B cell (primary cell): ENCODE results near the gene C1orf52. TPM values are rescaled to one million over a fixed set of nuclear protein-coding genes. Genes with fewer than 3 reads are reported as not detected.

ENCODE experiments used
- ATAC-seq: fragments of 200-7000 bp; cut with Tn5 transposase; one replicate; pipeline ENCODE4 v1.10.0; 2021; ENCODE audit warnings: low read depth, mild to moderate bottlenecking, moderate number of reproducible peaks, moderate library complexity
- CTCF ChIA-PET: fragments of 350-600 bp; sonication (Branson Sonifier 250); formaldehyde crosslinking; loops from one replicate; lab custom pipeline; 2021; ENCODE audit warnings: antibody characterized with exemption, inconsistent platforms; lab: Charles Lee
- POLR2A ChIA-PET: fragments of 350-600 bp; sonication (Branson Sonifier 250); formaldehyde crosslinking; loops from one replicate; lab custom pipeline; 2021; ENCODE audit warnings: antibody characterized with exemption; lab: Charles Lee
- DNase-seq: peaks from one replicate; pipeline ENCODE4 v3.0.0; 2013
- H2AFZ ChIP-seq: 2 replicates; pipeline ENCODE4 v1.6.1; 2012; ENCODE audit warnings: mild to moderate bottlenecking, low read depth, low read length; ENCODE audit not compliant: insufficient read depth, poor library complexity, severe bottlenecking
- H3K27ac ChIP-seq, 2 donors: 1 replicate in 1 of 2; 2 replicates in 1 of 2; pipeline ENCODE4 v1.5.1; 2012 to 2013; ENCODE audit warnings: low read length in 2 of 2, mild to moderate bottlenecking in 2 of 2, moderate library complexity in 1 of 2
- H3K27me3 ChIP-seq, 4 experiments: fragments of 200-600 bp in 1 of 4; sonication (generic) in 1 of 4; replicated peaks in 1 of 4; 1 replicate in 2 of 4; 2 replicates in 2 of 4; pipeline versions ENCODE4 v1.6.1 to v1.7.0; 2013 to 2016; ENCODE audit warnings: low read length in 3 of 4, mild to moderate bottlenecking in 2 of 4, mixed read lengths in 1 of 4, moderate library complexity in 1 of 4; ENCODE audit not compliant: insufficient read depth in 4 of 4, control insufficient read depth in 3 of 4; ENCODE audit errors: control extremely low read depth in 1 of 4
- H3K36me3 ChIP-seq, 2 experiments: replicated peaks in 1 of 2; 1 replicate in 1 of 2; 2 replicates in 1 of 2; pipeline versions ENCODE4 v1.6.1 to v1.7.1; 2013; ENCODE audit warnings: low read length in 1 of 2; ENCODE audit not compliant: insufficient read depth in 2 of 2, control insufficient read depth in 1 of 2; ENCODE audit errors: control extremely low read depth in 1 of 2, extremely low read depth in 1 of 2
- H3K4me1 ChIP-seq, 2 donors: fragments of 200-600 bp in 1 of 2; sonication (generic) in 1 of 2; 1 replicate in 1 of 2; 2 replicates in 1 of 2; pipeline versions ENCODE4 v1.5.1 to v1.6.1; 2013 to 2017; ENCODE audit warnings: low read length in 2 of 2; ENCODE audit not compliant: control insufficient read depth in 2 of 2, insufficient read depth in 2 of 2
- H3K4me2 ChIP-seq: replicated peaks from 2 replicates; pipeline ENCODE3; 2012; ENCODE audit warnings: mild to moderate bottlenecking, low read depth, low read length; ENCODE audit not compliant: poor library complexity, severe bottlenecking
- H3K4me3 ChIP-seq, 5 experiments: fragments of 200-600 bp in 1 of 5; sonication (generic) in 1 of 5; 1 replicate in 3 of 5; 2 replicates in 2 of 5; pipeline versions ENCODE4 v1.5.1 to v1.7.0; 2011 to 2016; ENCODE audit warnings: low read length in 4 of 5, mild to moderate bottlenecking in 4 of 5, low read depth in 2 of 5, control low read depth in 1 of 5, moderate library complexity in 1 of 5; ENCODE audit not compliant: insufficient read depth in 1 of 5; ENCODE audit errors: control extremely low read depth in 1 of 5, extremely low read depth in 1 of 5
- H3K79me2 ChIP-seq: fragments of 200-600 bp; sonication (generic); one replicate; pipeline ENCODE4 v1.6.0; 2016; ENCODE audit warnings: low read length; ENCODE audit not compliant: control insufficient read depth, insufficient read depth
- H3K9ac ChIP-seq: fragments of 200-600 bp; sonication (generic); 2 replicates; pipeline ENCODE4 v1.6.1; 2017; ENCODE audit warnings: mild to moderate bottlenecking, low read length, moderate library complexity
- H3K9me3 ChIP-seq, 3 donors: one replicate each; pipeline versions ENCODE4 v1.6.1 to v1.7.1; 2013; ENCODE audit warnings: low read length in 2 of 3; ENCODE audit not compliant: control insufficient read depth in 2 of 3, insufficient read depth in 1 of 3; ENCODE audit errors: control extremely low read depth in 1 of 3
- H4K20me1 ChIP-seq: 2 replicates; pipeline ENCODE4 v1.6.0; 2012; ENCODE audit warnings: mild to moderate bottlenecking, low read length; ENCODE audit not compliant: insufficient read depth, control insufficient read depth, poor library complexity, severe bottlenecking
- H3K27ac Mint-ChIP-seq: one replicate; pipeline ENCODE4 v1.8.0; 2021; ENCODE audit warnings: mixed read lengths
- H3K27me3 Mint-ChIP-seq: one replicate; pipeline ENCODE4 v1.8.0; 2021; ENCODE audit warnings: mixed read lengths
- H3K4me1 Mint-ChIP-seq: one replicate; pipeline ENCODE4 v1.8.0; 2021; ENCODE audit warnings: mixed read lengths
- H3K4me3 Mint-ChIP-seq: one replicate; pipeline ENCODE4 v1.8.0; 2021; ENCODE audit warnings: mixed read lengths
- H3K9me3 Mint-ChIP-seq: one replicate; pipeline ENCODE4 v1.8.0; 2022; ENCODE audit warnings: mixed read lengths; ENCODE audit not compliant: insufficient read depth
- CTCF ChIP-seq: fragments of 200-600 bp; IDR thresholded peaks from one replicate; pipeline ENCODE4 v1.8.0; 2022; ENCODE audit warnings: antibody characterized with exemption, mild to moderate bottlenecking
- EZH2 ChIP-seq: IDR thresholded peaks from 2 replicates; pipeline ENCODE4 v1.6.1; 2012; ENCODE audit warnings: borderline replicate concordance, low read depth, mild to moderate bottlenecking, moderate library complexity, low read length; ENCODE audit not compliant: insufficient read depth, poor library complexity, severe bottlenecking
- WGBS: methylation state at CpG from one replicate; pipeline ENCODE4 v1.1.5; 2013; ENCODE audit warnings: missing lambda C conversion rate; ENCODE audit not compliant: insufficient coverage; 5-methylcytosine and 5-hydroxymethylcytosine counted together
- intact Hi-C: fragments of 100-400 bp; cut with micrococcal nuclease; formaldehyde crosslinking; loops from one replicate; pipeline ENCODE4 v1.10.0; 2022
- polyA plus RNA-seq: library from polyadenylated mRNA; depleted of rRNA; stranded (reverse); fragments of >200 nt; gene quantifications from 2 replicates; pipeline ENCODE4 v1.2.3, GENCODE V29; 2012
- total RNA-seq, 2 donors: library from RNA; stranded (reverse); fragments of 120-200 nt in 1 of 2; gene quantifications; 1 replicate in 1 of 2; 2 replicates in 1 of 2; pipeline versions ENCODE4 v1.2.3 to v1.2.4, GENCODE V29; 2013 to 2022

C1orf52 gene
- total and polyA plus RNA-seq, 2 donors (not counting 1 experiment from before 2014, with no cell fraction given) = 29.9 to 45.3 TPM

DNA sequence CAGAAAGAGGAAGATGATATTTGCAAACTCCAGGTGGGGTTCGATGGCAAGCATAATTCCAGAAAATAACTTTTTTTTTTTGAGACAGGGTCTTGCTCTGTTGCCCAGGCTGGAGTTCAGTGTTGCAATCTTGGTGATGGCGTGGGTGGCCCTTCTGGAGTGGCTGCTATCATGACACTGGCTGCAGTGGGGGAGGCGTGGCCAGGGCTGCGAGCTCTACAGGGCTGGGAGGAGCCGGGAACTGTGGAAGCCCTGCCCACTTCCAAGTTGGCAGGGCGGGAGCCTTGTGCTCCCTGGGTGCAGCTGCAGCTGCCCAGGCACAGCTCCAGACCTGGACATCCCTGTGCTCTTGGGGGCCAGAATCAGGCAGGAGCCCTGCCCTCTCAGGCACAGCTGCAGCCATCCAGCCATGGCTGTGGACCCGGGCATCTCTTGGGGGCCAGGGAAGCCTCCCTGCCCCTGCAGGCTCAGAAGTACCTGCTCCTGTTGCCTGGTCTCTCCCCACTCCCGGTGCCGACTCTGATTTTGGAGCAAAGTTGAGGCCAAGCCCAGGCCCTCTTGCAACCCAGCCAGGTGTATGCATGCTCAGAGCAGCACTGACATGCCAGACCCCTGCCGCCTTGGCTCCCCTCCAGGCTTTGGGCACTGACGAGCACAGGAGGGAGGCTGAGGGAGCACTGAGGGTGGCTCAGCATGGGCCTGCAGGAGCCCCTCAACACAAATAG lies 24.2 kb upstream of the C1orf52 start:
- Histone ChIP-seq H4K20me1 (no peaks in the 10 kb centered on the region), H3K9me3 (no peaks in the 10 kb centered on the region), H3K4me2 (no peak overlapping the region), H3K36me3 (peaks cover 2 to 5% of the 10 kb centered on the region in 2 experiments), H3K9ac (no peak overlapping the region), H2AFZ (no peak overlapping the region), H3K4me1 (peaks cover 4 to 14% of the 10 kb centered on the region in 2 donors), H3K27ac (no peak overlapping the region), H3K27me3 (no peaks in the 10 kb centered on the region), H3K79me2 (peaks cover 39% of the 10 kb centered on the region), H3K4me3 (no peak overlapping the region)
- H3K27me3 Mint-ChIP-seq = no peaks in the 10 kb centered on the region
- no peaks in the 10 kb centered on the region for H3K9me3 Mint-ChIP-seq
- 95% methylated on average over 10 of the region's 11 CpGs for WGBS
- ATAC-seq (no peak), DNase-seq (no peak)
- H3K4me3 Mint-ChIP-seq = no peak overlapping the region
- intact Hi-C loops = no loop called here
- no peak overlapping the region for H3K27ac Mint-ChIP-seq
- ChIA-PET CTCF (interaction anchor here (0.7 to 2.1 kb wide), 3 partner anchors 22 to 342 kb away, joined by 3 to 7 read pairs (median 3); no protein-coding TSS in a partner anchor), POLR2A (interaction anchor here (1.7 kb wide), 1 partner anchor 8 kb away, joined by 5 read pairs; no protein-coding TSS in a partner anchor)
- TF ChIP-seq CTCF (no peak), EZH2 (no peak)
- H3K4me1 Mint-ChIP-seq = peaks cover 10% of the 10 kb centered on the region

GRCh38 chr1:85282424-85282823 lies 23.0 kb upstream of the C1orf52 start:
- ATAC-seq (no peak), DNase-seq (no peak)
- 83% methylated on average over 1 of the region's 1 CpG for WGBS
- Mint-ChIP-seq H3K4me3 (no peak overlapping the region), H3K27me3 (no peaks in the 10 kb centered on the region), H3K4me1 (peaks cover 13% of the 10 kb centered on the region), H3K9me3 (no peaks in the 10 kb centered on the region), H3K27ac (no peak overlapping the region)
- H3K4me3 ChIP-seq = no peak overlapping the region
- intact Hi-C loops = no loop called here
- no peaks in the 10 kb centered on the region for H3K9me3 ChIP-seq
- no peak overlapping the region for H2AFZ ChIP-seq
- H3K79me2 ChIP-seq = peaks cover 46% of the 10 kb centered on the region
- peaks cover 2 to 5% of the 10 kb centered on the region in 2 experiments for H3K36me3 ChIP-seq
- ChIA-PET POLR2A (no interaction called here), CTCF (no interaction called here)
- H3K27ac ChIP-seq = no peak overlapping the region
- no peak overlapping the region for H3K9ac ChIP-seq
- TF ChIP-seq CTCF (no peak), EZH2 (no peak)
- H3K4me2 ChIP-seq = no peak overlapping the region
- H4K20me1 ChIP-seq = no peaks in the 10 kb centered on the region
- peaks cover 6 to 7% of the 10 kb centered on the region in 2 donors for H3K4me1 ChIP-seq
- no peaks in the 10 kb centered on the region for H3K27me3 ChIP-seq
